NCI-H2081 treated with DMSO at 0.1 percent for 48 hours (cell line): ENCODE data around the gene COL6A5.

Experiments
- DNase-seq: peaks from one replicate; lab custom pipeline; 2025; lab: John Stamatoyannopoulos, UW

Gene COL6A5

GRCh38 chr3:130516645-130517512 is 171.4 kb downstream of the COL6A5 start, which contains the start of gene COL6A6:
TSS of gene COL6A6 (plus strand) at chr3:130517177. CDS start at chr3:130560365, 43,188 bp downstream.
- no peak for DNase-seq

GRCh38 chr3:130517602-130518001 is 172.1 kb downstream of the COL6A5 start:
- DNase-seq = no peak

- DNase-seq = no peak
Measured at GRCh38 chr3:130519754-130520153, 174.3 kb downstream of the COL6A5 start.

GRCh38 chr3:130522399-130522798 is 176.9 kb downstream of the COL6A5 start:
- DNase-seq = no peak

- DNase-seq = no peak
Measured at GRCh38 chr3:130527426-130527825, 182.0 kb downstream of the COL6A5 start.

- no peak for DNase-seq
Measured at GRCh38 chr3:130528120-130528519, 182.6 kb downstream of the COL6A5 start.

GRCh38 chr3:130529486-130530215 is 184.2 kb downstream of the COL6A5 start:
- no peak for DNase-seq

GRCh38 chr3:130533247-130533646 is 187.8 kb downstream of the COL6A5 start:
- DNase-seq = no peak
